B cell (primary cell): Measurements from ENCODE around the gene OTOGL. TPM values are rescaled to one million over a fixed set of nuclear protein-coding genes. Genes with fewer than 3 reads are reported as not detected.

Experiments
- ATAC-seq: fragments of 200-7000 bp; cut with Tn5 transposase; one replicate; pipeline ENCODE4 v1.10.0; 2021; ENCODE audit warnings: low read depth, mild to moderate bottlenecking, moderate number of reproducible peaks, moderate library complexity
- CTCF ChIA-PET: fragments of 350-600 bp; sonication (Branson Sonifier 250); formaldehyde crosslinking; loops from one replicate; lab custom pipeline; 2021; ENCODE audit warnings: antibody characterized with exemption, inconsistent platforms; lab: Charles Lee
- POLR2A ChIA-PET: fragments of 350-600 bp; sonication (Branson Sonifier 250); formaldehyde crosslinking; loops from one replicate; lab custom pipeline; 2021; ENCODE audit warnings: antibody characterized with exemption; lab: Charles Lee
- DNase-seq: peaks from one replicate; pipeline ENCODE4 v3.0.0; 2013
- H2AFZ ChIP-seq: 2 replicates; pipeline ENCODE4 v1.6.1; 2012; ENCODE audit warnings: mild to moderate bottlenecking, low read depth, low read length; ENCODE audit not compliant: insufficient read depth, poor library complexity, severe bottlenecking
- H3K27ac ChIP-seq, 2 donors: 1 replicate in 1 of 2; 2 replicates in 1 of 2; pipeline ENCODE4 v1.5.1; 2012 to 2013; ENCODE audit warnings: low read length in 2 of 2, mild to moderate bottlenecking in 2 of 2, moderate library complexity in 1 of 2
- H3K27me3 ChIP-seq, 4 experiments: fragments of 200-600 bp in 1 of 4; sonication (generic) in 1 of 4; replicated peaks in 1 of 4; 1 replicate in 2 of 4; 2 replicates in 2 of 4; pipeline versions ENCODE4 v1.6.1 to v1.7.0; 2013 to 2016; ENCODE audit warnings: low read length in 3 of 4, mild to moderate bottlenecking in 2 of 4, mixed read lengths in 1 of 4, moderate library complexity in 1 of 4; ENCODE audit not compliant: insufficient read depth in 4 of 4, control insufficient read depth in 3 of 4; ENCODE audit errors: control extremely low read depth in 1 of 4
- H3K36me3 ChIP-seq, 2 experiments: replicated peaks in 1 of 2; 1 replicate in 1 of 2; 2 replicates in 1 of 2; pipeline versions ENCODE4 v1.6.1 to v1.7.1; 2013; ENCODE audit warnings: low read length in 1 of 2; ENCODE audit not compliant: insufficient read depth in 2 of 2, control insufficient read depth in 1 of 2; ENCODE audit errors: control extremely low read depth in 1 of 2, extremely low read depth in 1 of 2
- H3K4me1 ChIP-seq, 2 donors: fragments of 200-600 bp in 1 of 2; sonication (generic) in 1 of 2; 1 replicate in 1 of 2; 2 replicates in 1 of 2; pipeline versions ENCODE4 v1.5.1 to v1.6.1; 2013 to 2017; ENCODE audit warnings: low read length in 2 of 2; ENCODE audit not compliant: control insufficient read depth in 2 of 2, insufficient read depth in 2 of 2
- H3K4me2 ChIP-seq: replicated peaks from 2 replicates; pipeline ENCODE3; 2012; ENCODE audit warnings: mild to moderate bottlenecking, low read depth, low read length; ENCODE audit not compliant: poor library complexity, severe bottlenecking
- H3K4me3 ChIP-seq, 5 experiments: fragments of 200-600 bp in 1 of 5; sonication (generic) in 1 of 5; 1 replicate in 3 of 5; 2 replicates in 2 of 5; pipeline versions ENCODE4 v1.5.1 to v1.7.0; 2011 to 2016; ENCODE audit warnings: low read length in 4 of 5, mild to moderate bottlenecking in 4 of 5, low read depth in 2 of 5, control low read depth in 1 of 5, moderate library complexity in 1 of 5; ENCODE audit not compliant: insufficient read depth in 1 of 5; ENCODE audit errors: control extremely low read depth in 1 of 5, extremely low read depth in 1 of 5
- H3K79me2 ChIP-seq: fragments of 200-600 bp; sonication (generic); one replicate; pipeline ENCODE4 v1.6.0; 2016; ENCODE audit warnings: low read length; ENCODE audit not compliant: control insufficient read depth, insufficient read depth
- H3K9ac ChIP-seq: fragments of 200-600 bp; sonication (generic); 2 replicates; pipeline ENCODE4 v1.6.1; 2017; ENCODE audit warnings: mild to moderate bottlenecking, low read length, moderate library complexity
- H3K9me3 ChIP-seq, 3 donors: one replicate each; pipeline versions ENCODE4 v1.6.1 to v1.7.1; 2013; ENCODE audit warnings: low read length in 2 of 3; ENCODE audit not compliant: control insufficient read depth in 2 of 3, insufficient read depth in 1 of 3; ENCODE audit errors: control extremely low read depth in 1 of 3
- H4K20me1 ChIP-seq: 2 replicates; pipeline ENCODE4 v1.6.0; 2012; ENCODE audit warnings: mild to moderate bottlenecking, low read length; ENCODE audit not compliant: insufficient read depth, control insufficient read depth, poor library complexity, severe bottlenecking
- H3K27ac Mint-ChIP-seq: one replicate; pipeline ENCODE4 v1.8.0; 2021; ENCODE audit warnings: mixed read lengths
- H3K27me3 Mint-ChIP-seq: one replicate; pipeline ENCODE4 v1.8.0; 2021; ENCODE audit warnings: mixed read lengths
- H3K4me1 Mint-ChIP-seq: one replicate; pipeline ENCODE4 v1.8.0; 2021; ENCODE audit warnings: mixed read lengths
- H3K4me3 Mint-ChIP-seq: one replicate; pipeline ENCODE4 v1.8.0; 2021; ENCODE audit warnings: mixed read lengths
- H3K9me3 Mint-ChIP-seq: one replicate; pipeline ENCODE4 v1.8.0; 2022; ENCODE audit warnings: mixed read lengths; ENCODE audit not compliant: insufficient read depth
- CTCF ChIP-seq: fragments of 200-600 bp; IDR thresholded peaks from one replicate; pipeline ENCODE4 v1.8.0; 2022; ENCODE audit warnings: antibody characterized with exemption, mild to moderate bottlenecking
- EZH2 ChIP-seq: IDR thresholded peaks from 2 replicates; pipeline ENCODE4 v1.6.1; 2012; ENCODE audit warnings: borderline replicate concordance, low read depth, mild to moderate bottlenecking, moderate library complexity, low read length; ENCODE audit not compliant: insufficient read depth, poor library complexity, severe bottlenecking
- WGBS: methylation state at CpG from one replicate; pipeline ENCODE4 v1.1.5; 2013; ENCODE audit warnings: missing lambda C conversion rate; ENCODE audit not compliant: insufficient coverage; 5-methylcytosine and 5-hydroxymethylcytosine counted together
- intact Hi-C: fragments of 100-400 bp; cut with micrococcal nuclease; formaldehyde crosslinking; loops from one replicate; pipeline ENCODE4 v1.10.0; 2022
- polyA plus RNA-seq: library from polyadenylated mRNA; depleted of rRNA; stranded (reverse); fragments of >200 nt; gene quantifications from 2 replicates; pipeline ENCODE4 v1.2.3, GENCODE V29; 2012
- total RNA-seq, 2 donors: library from RNA; stranded (reverse); fragments of 120-200 nt in 1 of 2; gene quantifications; 1 replicate in 1 of 2; 2 replicates in 1 of 2; pipeline versions ENCODE4 v1.2.3 to v1.2.4, GENCODE V29; 2013 to 2022

OTOGL gene
- total and polyA plus RNA-seq, 2 donors (not counting 1 experiment from before 2014, with no cell fraction given): not detected

GRCh38 chr12:80195737-80196136, 96.4 kb downstream of the OTOGL start:
- no peak for ATAC-seq
- Histone ChIP-seq H4K20me1 (no peaks in the 10 kb centered on the region), H3K4me3 (no peak overlapping the region), H3K27me3 (no peaks in the 10 kb centered on the region), H3K9ac (no peak overlapping the region), H3K27ac (no peak overlapping the region), H3K36me3 (no peaks in the 10 kb centered on the region), H3K79me2 (no peaks in the 10 kb centered on the region), H2AFZ (no peak overlapping the region), H3K9me3 (no peaks in the 10 kb centered on the region), H3K4me2 (no peak overlapping the region), H3K4me1 (no peaks in the 10 kb centered on the region)
- Mint-ChIP-seq H3K4me1 (no peaks in the 10 kb centered on the region), H3K9me3 (no peaks in the 10 kb centered on the region), H3K27ac (no peak overlapping the region), H3K4me3 (no peak overlapping the region), H3K27me3 (no peaks in the 10 kb centered on the region)
- WGBS: 60% methylated on average over 1 of the region's 2 CpGs
- ChIA-PET CTCF (no interaction called here), POLR2A (no interaction called here)
- intact Hi-C loops: no loop called here
- TF ChIP-seq CTCF: no peak
- no peak for DNase-seq

GRCh38 chr12:80196419-80196818, 97.1 kb downstream of the OTOGL start:
- Histone ChIP-seq H3K9ac (no peak overlapping the region), H3K79me2 (no peaks in the 10 kb centered on the region), H3K36me3 (no peaks in the 10 kb centered on the region), H3K4me2 (no peak overlapping the region), H3K4me3 (no peak overlapping the region), H3K27me3 (no peaks in the 10 kb centered on the region), H4K20me1 (no peaks in the 10 kb centered on the region), H2AFZ (no peak overlapping the region), H3K4me1 (no peaks in the 10 kb centered on the region), H3K9me3 (no peaks in the 10 kb centered on the region), H3K27ac (no peak overlapping the region)
- DNase-seq (no peak), ATAC-seq (no peak)
- Mint-ChIP-seq H3K4me3 (no peak overlapping the region), H3K27ac (no peak overlapping the region), H3K4me1 (no peaks in the 10 kb centered on the region), H3K27me3 (no peaks in the 10 kb centered on the region), H3K9me3 (no peaks in the 10 kb centered on the region)
- TF ChIP-seq CTCF (no peak), EZH2 (no peak)
- 100% methylated on average over 2 of the region's 2 CpGs for WGBS
- intact Hi-C loops: no loop called here
- CTCF ChIA-PET: no interaction called here
- POLR2A ChIA-PET: no interaction called here
